Neural progenitor cell (in vitro differentiated cells): ENCODE results near the gene MEG3. TPM values are rescaled to one million over a fixed set of nuclear protein-coding genes. Genes with fewer than 3 reads are reported as not detected.
A peak's percentile ranks its signal among the peaks of the same experiment; 100 is the strongest.
"Not testable (repeated sequence)": the region's sequence is repeated elsewhere in the genome, so short reads cannot be mapped to it uniquely, and the experiment has no call there.

ENCODE experiments used
- DNase-seq: peaks from one replicate; pipeline ENCODE4 v3.0.0-alpha.2; 2016; ENCODE audit warnings: low spot score
- H2AFZ ChIP-seq: fragments of 200-600 bp; sonication (generic); replicated peaks from 2 replicates; pipeline ENCODE4 v1.6.1; 2016; ENCODE audit warnings: antibody characterized with exemption
- H3F3A ChIP-seq: fragments of 200-600 bp; sonication (generic); 2 replicates; pipeline ENCODE4 v1.6.1; 2016; ENCODE audit warnings: antibody characterized with exemption, low read depth
- H3K27ac ChIP-seq: fragments of 200-600 bp; sonication (generic); 2 replicates; pipeline ENCODE4 v1.5.1; 2016; ENCODE audit warnings: mild to moderate bottlenecking
- H3K27me3 ChIP-seq: fragments of 200-600 bp; sonication (generic); 2 replicates; pipeline ENCODE4 v1.6.1; 2016; ENCODE audit warnings: mild to moderate bottlenecking, moderate library complexity
- H3K36me3 ChIP-seq: fragments of 200-600 bp; sonication (generic); 2 replicates; pipeline ENCODE4 v1.5.1; 2016
- H3K4me1 ChIP-seq: fragments of 200-600 bp; sonication (generic); 2 replicates; pipeline ENCODE4 v1.6.1; 2016; ENCODE audit warnings: mixed run types
- H3K4me2 ChIP-seq: fragments of 200-600 bp; sonication (generic); 2 replicates; pipeline ENCODE4 v1.6.1; 2016
- H3K4me3 ChIP-seq: fragments of 200-600 bp; sonication (generic); 2 replicates; pipeline ENCODE4 v1.5.1; 2016
- H3K79me2 ChIP-seq: fragments of 200-600 bp; sonication (generic); 2 replicates; pipeline ENCODE4 v1.6.1; 2016; ENCODE audit warnings: low read depth
- H3K9ac ChIP-seq: fragments of 200-600 bp; sonication (generic); 2 replicates; pipeline ENCODE4 v1.6.1; 2016
- H3K9me3 ChIP-seq: fragments of 200-600 bp; sonication (generic); 2 replicates; pipeline ENCODE4 v1.5.1; 2016; ENCODE audit warnings: low read depth
- H4K20me1 ChIP-seq: fragments of 200-600 bp; sonication (generic); 2 replicates; pipeline ENCODE4 v1.6.1; 2016; ENCODE audit warnings: low read depth
- H3K27ac Mint-ChIP-seq: 3 replicates; pipeline ENCODE4 v1.8.0; 2021; ENCODE audit warnings: mixed read lengths
- H3K27me3 Mint-ChIP-seq: 2 replicates; pipeline ENCODE4 v1.8.0; 2022; ENCODE audit warnings: low read depth, mild to moderate bottlenecking, inconsistent platforms, moderate library complexity, mixed read lengths; ENCODE audit not compliant: insufficient read depth
- H3K36me3 Mint-ChIP-seq: 3 replicates; pipeline ENCODE4 v1.8.0; 2021; ENCODE audit warnings: mixed read lengths
- H3K4me1 Mint-ChIP-seq: 3 replicates; pipeline ENCODE4 v1.8.0; 2021; ENCODE audit warnings: mixed read lengths
- H3K4me3 Mint-ChIP-seq: 3 replicates; pipeline ENCODE4 v1.8.0; 2021; ENCODE audit warnings: mild to moderate bottlenecking, moderate library complexity, mixed read lengths
- H3K9me3 Mint-ChIP-seq: 3 replicates; pipeline ENCODE4 v1.8.0; 2020; ENCODE audit warnings: mixed read lengths
- EZH2 ChIP-seq: fragments of 200-600 bp; sonication (generic); IDR thresholded peaks from 2 replicates; pipeline ENCODE4 v1.6.1; 2017; ENCODE audit warnings: antibody characterized with exemption, mild to moderate bottlenecking, moderate library complexity
- EZH2phosphoT487 ChIP-seq: fragments of 200-600 bp; sonication (generic); IDR thresholded peaks from 2 replicates; pipeline ENCODE4 v1.6.1; 2017; ENCODE audit warnings: antibody characterized with exemption
- total RNA-seq: library from RNA; depleted of rRNA; stranded (reverse); fragments of >200 nt; gene quantifications from 2 replicates; pipeline ENCODE4 v1.2.3, GENCODE V29; 2015; ENCODE audit warnings: low replicate concordance
- TF ChIP-seq, protein P1 (sequence below): fragments of 200-600 bp; sonication (generic); IDR thresholded peaks from 2 replicates; pipeline ENCODE4 v1.5.1; 2017; ENCODE audit warnings: antibody characterized with exemption, mild to moderate bottlenecking

The MEG3 gene
- total RNA-seq, 1 donor from 2014 or later, result 10.6 TPM

DNA sequence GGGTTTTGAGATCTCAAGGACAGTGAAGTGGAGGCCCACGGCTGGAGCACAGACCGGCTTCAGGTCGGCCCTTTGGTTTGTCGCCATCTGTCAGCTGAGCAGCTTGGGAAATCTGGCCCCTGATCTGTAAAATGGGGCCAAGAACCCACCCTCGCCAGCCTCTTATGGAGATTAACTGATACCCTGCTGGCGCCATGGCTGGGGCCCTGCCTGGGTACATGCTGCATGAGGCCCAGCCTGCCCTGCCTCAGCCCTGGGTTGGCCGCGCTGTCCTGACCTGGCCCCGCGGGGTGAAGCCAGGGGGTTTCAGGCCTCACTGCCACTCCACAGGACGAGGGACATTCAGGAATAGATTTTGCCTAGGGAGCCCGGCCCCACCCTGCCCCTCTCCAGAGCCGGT, 33.9 kb upstream of the MEG3 start:
- Histone ChIP-seq H3K79me2 (no peaks in the 10 kb centered on the region), H3K27me3 (no peaks in the 10 kb centered on the region), H2AFZ (no peak overlapping the region), H4K20me1 (no peaks in the 10 kb centered on the region), H3K9me3 (no peaks in the 10 kb centered on the region), H3K4me3 (no peak overlapping the region), H3K36me3 (no peaks in the 10 kb centered on the region), H3K9ac (no peak overlapping the region), H3K4me2 (no peak overlapping the region), H3K27ac (no peak overlapping the region), H3F3A (peaks cover 8% of the 10 kb centered on the region), H3K4me1 (peaks cover 12% of the 10 kb centered on the region)
- TF ChIP-seq, protein P1, sequence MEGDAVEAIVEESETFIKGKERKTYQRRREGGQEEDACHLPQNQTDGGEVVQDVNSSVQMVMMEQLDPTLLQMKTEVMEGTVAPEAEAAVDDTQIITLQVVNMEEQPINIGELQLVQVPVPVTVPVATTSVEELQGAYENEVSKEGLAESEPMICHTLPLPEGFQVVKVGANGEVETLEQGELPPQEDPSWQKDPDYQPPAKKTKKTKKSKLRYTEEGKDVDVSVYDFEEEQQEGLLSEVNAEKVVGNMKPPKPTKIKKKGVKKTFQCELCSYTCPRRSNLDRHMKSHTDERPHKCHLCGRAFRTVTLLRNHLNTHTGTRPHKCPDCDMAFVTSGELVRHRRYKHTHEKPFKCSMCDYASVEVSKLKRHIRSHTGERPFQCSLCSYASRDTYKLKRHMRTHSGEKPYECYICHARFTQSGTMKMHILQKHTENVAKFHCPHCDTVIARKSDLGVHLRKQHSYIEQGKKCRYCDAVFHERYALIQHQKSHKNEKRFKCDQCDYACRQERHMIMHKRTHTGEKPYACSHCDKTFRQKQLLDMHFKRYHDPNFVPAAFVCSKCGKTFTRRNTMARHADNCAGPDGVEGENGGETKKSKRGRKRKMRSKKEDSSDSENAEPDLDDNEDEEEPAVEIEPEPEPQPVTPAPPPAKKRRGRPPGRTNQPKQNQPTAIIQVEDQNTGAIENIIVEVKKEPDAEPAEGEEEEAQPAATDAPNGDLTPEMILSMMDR, result no peak
- no peak for TF ChIP-seq EZH2
- no peak for TF ChIP-seq EZH2phosphoT487
- Mint-ChIP-seq H3K4me3 (no peak overlapping the region), H3K4me1 (peaks cover 33% of the 10 kb centered on the region), H3K36me3 (no peaks in the 10 kb centered on the region), H3K9me3 (peaks cover 5% of the 10 kb centered on the region), H3K27ac (no peak overlapping the region), H3K27me3 (peaks cover 5% of the 10 kb centered on the region)
- no peak for DNase-seq

DNA sequence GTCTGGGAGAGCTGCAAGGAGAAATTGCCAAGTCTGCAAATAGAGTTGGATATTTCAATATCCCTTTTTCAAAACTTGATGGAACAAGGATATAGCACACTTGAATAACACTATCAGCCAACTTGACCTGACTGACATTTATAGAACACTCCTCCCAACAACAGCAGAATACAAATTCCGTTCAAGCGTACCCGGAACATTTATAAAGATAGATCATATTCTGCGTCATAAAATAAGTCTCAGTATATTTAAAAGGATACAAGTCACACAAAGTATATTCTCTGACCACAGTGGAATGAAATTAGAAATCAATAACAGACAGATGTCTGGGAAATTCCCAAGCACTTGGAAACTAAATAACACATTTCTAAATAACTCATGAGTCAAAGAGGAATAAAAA, 29.0 kb upstream of the MEG3 start:
- Histone ChIP-seq H3K4me1 (peaks cover 21% of the 10 kb centered on the region), H3F3A (peaks cover 8% of the 10 kb centered on the region), H3K9ac (no peak overlapping the region), H3K27ac (no peak overlapping the region), H3K27me3 (no peaks in the 10 kb centered on the region), H3K9me3 (no peaks in the 10 kb centered on the region), H3K36me3 (no peaks in the 10 kb centered on the region), H3K4me2 (no peak overlapping the region), H3K4me3 (no peak overlapping the region), H3K79me2 (no peaks in the 10 kb centered on the region), H2AFZ (no peak overlapping the region), H4K20me1 (no peaks in the 10 kb centered on the region)
- H3K27me3 Mint-ChIP-seq, result peaks cover 7% of the 10 kb centered on the region
- peaks cover 7% of the 10 kb centered on the region for H3K9me3 Mint-ChIP-seq
- H3K27ac Mint-ChIP-seq, result no peak overlapping the region
- DNase-seq, result no peak
- TF ChIP-seq, protein P1, result no peak
- no peak for TF ChIP-seq EZH2phosphoT487
- TF ChIP-seq EZH2, result no peak
- H3K4me1 Mint-ChIP-seq, result peaks cover 3% of the 10 kb centered on the region
- H3K4me3 Mint-ChIP-seq, result no peak overlapping the region
- no peaks in the 10 kb centered on the region for H3K36me3 Mint-ChIP-seq

DNA sequence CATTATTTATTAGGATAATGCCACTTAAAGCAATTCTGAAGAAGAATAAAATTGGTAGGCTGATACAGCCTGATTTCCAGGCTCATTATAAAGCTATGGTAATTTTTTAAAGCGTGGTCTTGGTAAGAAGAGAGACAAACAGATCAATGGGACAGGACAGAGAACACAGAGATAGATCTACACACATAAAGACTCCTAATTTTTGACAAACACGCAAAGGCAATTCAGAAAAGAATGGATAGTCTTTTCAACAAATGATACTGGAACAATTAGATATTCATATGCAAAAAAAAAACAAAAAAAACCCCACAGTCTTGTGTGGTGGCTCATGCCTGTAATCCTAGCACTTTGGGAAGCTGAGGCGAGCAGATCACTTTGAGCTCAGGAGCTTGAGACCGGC, 25.9 kb upstream of the MEG3 start:
- Histone ChIP-seq H3K36me3 (no peaks in the 10 kb centered on the region), H3F3A (peaks cover 16% of the 10 kb centered on the region), H3K79me2 (no peaks in the 10 kb centered on the region), H3K27me3 (no peaks in the 10 kb centered on the region), H3K4me3 (no peak overlapping the region), H3K4me1 (peaks cover 21% of the 10 kb centered on the region), H3K4me2 (no peak overlapping the region), H3K27ac (no peak overlapping the region), H3K9ac (no peak overlapping the region), H3K9me3 (no peaks in the 10 kb centered on the region), H4K20me1 (no peaks in the 10 kb centered on the region), H2AFZ (peak overlapping the region; percentile 76)
- H3K4me3 Mint-ChIP-seq, result no peak overlapping the region
- peaks cover 4% of the 10 kb centered on the region for H3K27me3 Mint-ChIP-seq
- TF ChIP-seq, protein P1, result no peak
- TF ChIP-seq EZH2, result no peak
- TF ChIP-seq EZH2phosphoT487, result no peak
- H3K27ac Mint-ChIP-seq, result no peak overlapping the region
- no peaks in the 10 kb centered on the region for H3K4me1 Mint-ChIP-seq
- no peaks in the 10 kb centered on the region for H3K36me3 Mint-ChIP-seq
- no peak for DNase-seq
- peaks cover 5% of the 10 kb centered on the region for H3K9me3 Mint-ChIP-seq

DNA sequence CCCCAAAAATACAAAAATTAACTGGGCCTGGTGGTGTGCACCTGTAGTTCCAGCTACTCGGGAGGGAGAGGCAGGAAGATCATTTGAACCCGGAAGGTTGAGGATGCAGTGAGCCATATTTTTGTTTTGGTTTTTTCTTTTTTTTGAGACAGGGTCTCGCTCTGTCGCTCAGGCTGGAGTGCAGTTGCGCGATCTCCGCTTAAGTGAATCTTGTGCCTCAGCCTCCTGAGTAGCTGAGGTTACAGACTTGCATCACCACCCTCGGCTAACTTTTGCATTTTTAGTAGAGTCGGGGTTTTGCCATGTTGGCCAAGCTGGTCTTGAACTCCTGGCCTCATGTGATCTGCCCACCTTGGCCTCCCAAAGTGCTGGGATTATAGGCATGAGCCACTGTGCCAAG, 24.5 kb upstream of the MEG3 start:
- H3K4me3 ChIP-seq, H4K20me1 ChIP-seq, H2AFZ ChIP-seq, H3K27ac ChIP-seq, H3K27me3 ChIP-seq, DNase-seq, H3K4me1 Mint-ChIP-seq, H3K9ac ChIP-seq, H3K9me3 Mint-ChIP-seq, H3K4me2 ChIP-seq, H3K36me3 ChIP-seq, H3K4me3 Mint-ChIP-seq, H3K36me3 Mint-ChIP-seq, H3K27ac Mint-ChIP-seq, H3K9me3 ChIP-seq, H3K79me2 ChIP-seq, H3K27me3 Mint-ChIP-seq: not testable (repeated sequence)
- Histone ChIP-seq H3F3A (peaks cover 13% of the 10 kb centered on the region), H3K4me1 (peaks cover 25% of the 10 kb centered on the region)
